Heart left ventricle (tissue), 16 donors: ENCODE results near the gene RRP7A. TPM values are rescaled to one million over a fixed set of nuclear protein-coding genes. Genes with fewer than 3 reads are reported as not detected.
A peak's percentile ranks its signal among the peaks of the same experiment; 100 is the strongest.
"Not testable (repeated sequence)": the region's sequence is repeated elsewhere in the genome, so short reads cannot be mapped to it uniquely, and the experiment has no call there.

Experiments used
- ATAC-seq, 4 donors: fragments of 200-7000 bp; cut with Tn5 transposase; one replicate each; pipeline ENCODE4 v1.9.1; 2020 to 2022; ENCODE audit warnings: moderate library complexity in 4 of 4, mild to moderate bottlenecking in 3 of 4, moderate number of reproducible peaks in 1 of 4
- DNase-seq, 5 donors: peaks; one replicate each; pipeline ENCODE4 v3.0.0-alpha.2; 2020
- H3K27ac ChIP-seq, 12 donors: fragments of 200-600 bp; sonication (generic) in 4 of 12; one replicate each; pipeline versions ENCODE4 v1.5.0 to v1.8.0; 2016 to 2022; ENCODE audit warnings: mild to moderate bottlenecking in 2 of 12
- H3K27me3 ChIP-seq, 9 donors: fragments of 200-600 bp; sonication (generic) in 2 of 9; one replicate each; pipeline versions ENCODE4 v1.5.1 to v1.8.0; 2016 to 2022; ENCODE audit warnings: mild to moderate bottlenecking in 3 of 9
- H3K36me3 ChIP-seq, 9 donors: fragments of 200-600 bp; sonication (generic) in 2 of 9; one replicate each; pipeline versions ENCODE4 v1.5.0 to v1.8.0; 2018 to 2022; ENCODE audit warnings: mild to moderate bottlenecking in 2 of 9
- H3K4me1 ChIP-seq, 12 donors: fragments of 200-600 bp; sonication (generic) in 4 of 12; one replicate each; pipeline versions ENCODE4 v1.5.0 to v1.8.0; 2016 to 2022; ENCODE audit warnings: mild to moderate bottlenecking in 3 of 12
- H3K4me3 ChIP-seq, 12 donors: fragments of 200-600 bp; sonication (generic) in 4 of 12; one replicate each; pipeline versions ENCODE4 v1.5.0 to v1.8.0; 2017 to 2022; ENCODE audit warnings: mild to moderate bottlenecking in 9 of 12, moderate library complexity in 4 of 12
- H3K9me3 ChIP-seq, 12 donors: fragments of 200-600 bp; sonication (generic) in 4 of 12; one replicate each; pipeline versions ENCODE4 v1.5.0 to v1.8.0; 2016 to 2022; ENCODE audit warnings: mild to moderate bottlenecking in 1 of 12
- CTCF ChIP-seq, 12 donors: fragments of 200-600 bp; sonication (generic) in 4 of 12; IDR thresholded peaks; one replicate each; pipeline versions ENCODE4 v1.5.0 to v1.8.0; 2018 to 2022; ENCODE audit warnings: antibody characterized with exemption in 12 of 12, mild to moderate bottlenecking in 5 of 12
- POLR2A ChIP-seq, 2 donors: fragments of 450-650 bp; IDR thresholded peaks; one replicate each; pipeline ENCODE4 v1.6.1; 2017; ENCODE audit warnings: antibody characterized with exemption in 2 of 2, mild to moderate bottlenecking in 2 of 2, moderate library complexity in 2 of 2
- WGBS, 4 donors: extraction: QIAGEN DNeasy Blood & Tissue Kit in 2 of 4; methylation state at CpG; one replicate each; pipeline versions ENCODE4 v1.1.5 to v1.1.7; 2013 to 2018; 5-methylcytosine and 5-hydroxymethylcytosine counted together
- intact Hi-C, 10 donors: fragments of 100-400 bp; cut with DNase I; formaldehyde crosslinking; loops; one replicate each; pipeline versions ENCODE4 v1.11.1 to v1.14.2; 2022
- polyA plus RNA-seq, 2 donors: library from polyadenylated mRNA; stranded (reverse); fragments of 200-250 nt; gene quantifications; one replicate each; pipeline ENCODE4 v1.2.3, GENCODE V29; 2013
- total RNA-seq, 9 donors: library from RNA; depleted of rRNA in 2 of 9; stranded (reverse); fragments of >200 nt in 2 of 9; fragmentation: NEBNext Ultra II Directional in 3 of 9; extraction: Animal tissue kit (Norgen Biotek cat#: 25700) in 3 of 9; gene quantifications; one replicate each; pipeline versions ENCODE4 v1.1.0 to v1.2.4, GENCODE V29; 2016 to 2023
- donor health status: ischemic (EF 13 %, LVEDD 7.1; RV severe dilation, severe dysfunction).
- donor health status: healthy with polysubstance abuse.
- donor health status: DM: no; HTN: yes; CAD: no.
- donor health status: DM: no; HTN: no; CAD: no.
- donor health status: ischemic (EF 25% LVEDD 6.9; RV normal size, moderate dysfunction).
- donor health status: ischemic (EF 25% LVEDD 5.7; RV mildly dilated, moderate dysfunction).
- donor health status: healthy.
- donor health status: DM: yes; HTN: yes; CAD: no.
- donor health status: ischemic (EF 35%, LVEDD 5.7; RV mildly dilated, moderate dysfunction).
- donor health status: nonischemic (EF 11% LVEDD 7.7; RV severe dilation, severe dysfunction).
- donor health status: DM: yes; HTN: yes; CAD: no.
- donor health status: PGD.
- donor health status: ischemic (EF 29% LVEDD 5.4; RV normal size, mild dysfunction).
- donor health status: nonischemic (EF 23%, LVEDD 6.1; RV moderate dilation, normal function).

RRP7A gene
- total and polyA plus RNA-seq, 11 donors, result 14.0 to 39.5 (median 25.6) TPM

GRCh38 chr22:42533638-42533977 is 14.0 kb upstream of the RRP7A start:
- ATAC-seq (no peak), DNase-seq (no peak)
- Histone ChIP-seq H3K9me3 (no peaks in the 10 kb centered on the region), H3K4me1 (peaks cover 0 to 18% (median 5%) of the 10 kb centered on the region in 12 donors), H3K4me3 (no peak overlapping the region), H3K36me3 (no peaks in the 10 kb centered on the region), H3K27ac (peak overlapping the region in 1 of 12 donors; percentile 46), H3K27me3 (peaks cover 0 to 3% (median 0%) of the 10 kb centered on the region in 9 donors)
- no peak for TF ChIP-seq POLR2A (IDR thresholded peaks at IDR 0.05)
- no peak for TF ChIP-seq CTCF (IDR thresholded peaks at IDR 0.05)
- intact Hi-C loops, result no loop called here
- 93 to 95% (median 93%) methylated on average over 8 of the region's 8 CpGs for WGBS, 4 donors

- H3K27me3 ChIP-seq, H3K4me3 ChIP-seq, ATAC-seq, H3K27ac ChIP-seq, H3K9me3 ChIP-seq, intact Hi-C loops, H3K4me1 ChIP-seq, H3K36me3 ChIP-seq, DNase-seq: not testable (repeated sequence)
- 82 to 86% (median 84%) methylated on average over 24 of the region's 24 CpGs for WGBS, 4 donors
These were observed 11.9 kb upstream of the RRP7A start for GRCh38 chr22:42531401-42532084.

GRCh38 chr22:42529435-42529834 is 9.8 kb upstream of the RRP7A start:
- ATAC-seq, result not testable (repeated sequence)

GRCh38 chr22:42528591-42529307 is 9.2 kb upstream of the RRP7A start:
- no peak for ATAC-seq

More at GRCh38 chr22:42529435-42529834, 9.8 kb upstream of the RRP7A start:
- H3K27me3 ChIP-seq, H3K4me3 ChIP-seq, H3K36me3 ChIP-seq, H3K4me1 ChIP-seq, H3K9me3 ChIP-seq, DNase-seq, H3K27ac ChIP-seq, intact Hi-C loops: not testable (repeated sequence)
- WGBS, 4 donors, result 94 to 97% (median 96%) methylated on average over 8 of the region's 8 CpGs

More at GRCh38 chr22:42528591-42529307, 9.2 kb upstream of the RRP7A start:
- 90 to 94% (median 93%) methylated on average over 11 of the region's 11 CpGs for WGBS, 4 donors
- H3K27ac ChIP-seq, result no peak overlapping the region
- no peaks in the 10 kb centered on the region for H3K9me3 ChIP-seq
- H3K36me3 ChIP-seq, result no peaks in the 10 kb centered on the region
- DNase-seq, result no peak
- H3K27me3 ChIP-seq, result peaks cover 0 to 3% (median 0%) of the 10 kb centered on the region in 9 donors
- intact Hi-C loops, result no loop called here
- no peak overlapping the region for H3K4me3 ChIP-seq
- TF ChIP-seq CTCF (IDR thresholded peaks at IDR 0.05) (no peak), POLR2A (IDR thresholded peaks at IDR 0.05) (no peak)
- peaks cover 0 to 5% (median 0%) of the 10 kb centered on the region in 12 donors for H3K4me1 ChIP-seq
